Measurements from ENCODE around the gene SEC63. TPM values are rescaled to one million over a fixed set of nuclear protein-coding genes. Genes with fewer than 3 reads are reported as not detected.

SEC63 gene
- polyA plus RNA-seq, 1 experiment: 17.6 TPM

DNA sequence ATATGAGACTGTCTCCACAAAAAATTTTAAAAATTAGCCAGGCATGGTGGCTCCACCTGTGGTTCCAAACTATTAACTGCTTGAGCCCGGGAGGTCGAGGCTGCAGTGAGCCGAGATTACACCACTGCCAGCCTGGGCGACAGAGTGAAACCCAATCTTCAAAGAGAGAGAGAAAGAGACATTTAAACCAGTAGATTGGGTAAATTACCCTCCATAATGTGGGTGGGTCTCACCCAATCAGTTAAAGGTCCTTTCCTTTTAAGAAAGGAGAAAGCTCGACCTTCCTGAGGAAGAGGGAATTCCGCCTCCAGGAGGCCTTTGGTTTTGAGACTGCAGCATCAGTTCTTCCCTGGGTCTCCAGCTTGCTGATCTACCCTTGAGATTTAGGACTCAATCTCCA lies 108.7 kb downstream of the SEC63 start:
- POLR2A ChIA-PET: no interaction called here
- H3K27me3 ChIP-seq (ENCODE audit: control insufficient read depth, insufficient read depth, low read length): peaks cover 7% of the 10 kb centered on the region
- H3K4me3 ChIP-seq (ENCODE audit: low read depth, low read length): no peak overlapping the region
- DNase-seq (ENCODE audit: low read depth): no peak
- H3K36me3 ChIP-seq (ENCODE audit: control insufficient read depth, insufficient read depth, low read length): no peaks in the 10 kb centered on the region
- CTCF ChIA-PET: interaction anchor here (0.6 to 3.9 kb wide), 15 partner anchors 10 to 193 kb away, joined by 3 to 27 read pairs (median 4); no protein-coding TSS in a partner anchor
- no peak for TF ChIP-seq CTCF (IDR thresholded peaks at IDR 0.05; ENCODE audit: insufficient read depth, low read depth, low read length)

DNA sequence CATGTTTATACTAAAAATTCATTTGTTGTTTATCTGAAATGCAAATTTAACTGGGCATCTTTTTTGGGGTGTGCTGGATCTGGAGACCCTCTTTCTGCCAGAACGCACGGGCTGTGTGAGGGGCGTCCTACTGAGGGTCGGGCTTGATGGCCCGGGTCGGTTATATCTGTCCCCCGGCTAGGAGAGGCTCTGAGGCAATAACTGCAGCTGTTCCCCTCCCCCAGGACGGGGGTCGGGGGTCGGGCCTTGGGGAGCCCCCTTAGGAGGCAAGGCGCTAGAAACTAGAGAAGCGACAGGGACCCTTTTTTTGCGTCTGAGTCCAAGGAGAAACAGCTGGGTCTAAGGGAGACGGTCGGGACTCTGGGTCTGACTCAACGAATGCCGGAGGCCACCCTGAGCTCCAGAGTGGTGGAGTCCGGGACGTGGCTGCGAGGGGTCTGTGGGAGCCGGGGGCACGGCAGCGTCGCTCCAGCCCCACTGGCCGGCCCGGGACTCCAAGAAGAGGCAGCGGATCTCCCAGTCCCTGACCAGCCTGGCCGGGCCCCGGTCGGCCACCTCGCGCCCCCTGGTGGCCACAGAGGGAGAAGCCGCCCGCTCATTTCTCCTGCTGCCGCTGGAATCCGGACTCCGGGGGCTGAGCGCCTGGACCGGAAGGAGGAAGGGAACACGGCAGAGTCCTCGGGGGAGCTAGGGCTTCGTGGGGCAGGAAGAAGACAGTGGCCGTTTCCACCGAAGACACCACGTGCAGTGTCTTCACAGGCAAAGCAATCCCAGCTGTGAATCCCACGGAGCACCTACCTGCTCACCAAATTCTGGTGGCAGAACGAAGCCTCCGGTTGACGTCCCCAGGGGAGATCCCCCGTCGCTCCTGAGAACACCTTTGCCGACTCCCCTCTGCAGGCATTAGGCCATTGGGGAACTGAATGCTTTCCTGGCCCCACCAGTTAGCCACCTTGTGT lies 109.9 kb downstream of the SEC63 start:
- H3K36me3 ChIP-seq (ENCODE audit: control insufficient read depth, insufficient read depth, low read length): no peaks in the 10 kb centered on the region
- no peak for DNase-seq (ENCODE audit: low read depth)
- ChIA-PET POLR2A (interaction anchor here (0.6 kb wide), 1 partner anchor 93 kb away, joined by 3 read pairs; no protein-coding TSS in a partner anchor), CTCF (interaction anchor here (0.6 to 3.9 kb wide), 36 partner anchors 8 to 732 kb away, joined by 3 to 27 read pairs (median 4); partner anchors contain the start of genes BEND3 and SCML4)
- peaks cover 7% of the 10 kb centered on the region for H3K27me3 ChIP-seq (ENCODE audit: control insufficient read depth, insufficient read depth, low read length)
- TF ChIP-seq CTCF (IDR thresholded peaks at IDR 0.05; ENCODE audit: insufficient read depth, low read depth, low read length): peak; percentile 97
- peak overlapping the region; percentile 51 for H3K4me3 ChIP-seq (ENCODE audit: low read depth, low read length)

DNA sequence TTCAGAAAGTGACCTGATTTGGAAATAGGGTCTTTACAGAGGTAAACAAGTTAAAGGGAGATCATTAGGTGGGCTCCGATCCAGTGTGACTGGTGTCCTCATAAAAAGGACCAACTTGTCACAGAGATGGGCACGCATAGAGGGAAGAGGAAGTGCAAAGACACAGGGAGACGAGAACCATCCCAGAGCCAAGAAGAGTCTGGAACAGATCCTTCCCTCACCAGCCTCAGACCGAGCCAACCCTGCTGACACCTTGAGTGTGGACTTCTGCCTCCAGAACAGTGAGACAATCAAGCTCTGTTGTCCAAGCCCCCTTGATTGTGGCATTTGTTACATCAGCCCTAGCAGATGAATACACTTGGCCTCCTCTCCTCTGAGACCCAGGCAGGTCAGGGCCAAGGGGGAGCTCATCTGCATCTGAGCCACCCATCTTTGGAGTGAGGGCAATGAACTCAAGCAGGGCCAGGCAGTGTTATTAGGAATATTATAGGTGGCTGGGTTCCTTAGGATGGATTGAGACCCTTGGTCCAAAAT lies 111.7 kb downstream of the SEC63 start:
- ChIA-PET CTCF (interaction anchor here (2.6 to 3.9 kb wide), 5 partner anchors 10 to 173 kb away, joined by 12 to 27 read pairs (median 23); no protein-coding TSS in a partner anchor), POLR2A (no interaction called here)
- Histone ChIP-seq H3K36me3 (ENCODE audit: control insufficient read depth, insufficient read depth, low read length) (no peaks in the 10 kb centered on the region), H3K27me3 (ENCODE audit: control insufficient read depth, insufficient read depth, low read length) (peaks cover 7% of the 10 kb centered on the region), H3K4me3 (ENCODE audit: low read depth, low read length) (no peak overlapping the region)
- DNase-seq (ENCODE audit: low read depth): no peak
- no peak for TF ChIP-seq CTCF (IDR thresholded peaks at IDR 0.05; ENCODE audit: insufficient read depth, low read depth, low read length)

DNA sequence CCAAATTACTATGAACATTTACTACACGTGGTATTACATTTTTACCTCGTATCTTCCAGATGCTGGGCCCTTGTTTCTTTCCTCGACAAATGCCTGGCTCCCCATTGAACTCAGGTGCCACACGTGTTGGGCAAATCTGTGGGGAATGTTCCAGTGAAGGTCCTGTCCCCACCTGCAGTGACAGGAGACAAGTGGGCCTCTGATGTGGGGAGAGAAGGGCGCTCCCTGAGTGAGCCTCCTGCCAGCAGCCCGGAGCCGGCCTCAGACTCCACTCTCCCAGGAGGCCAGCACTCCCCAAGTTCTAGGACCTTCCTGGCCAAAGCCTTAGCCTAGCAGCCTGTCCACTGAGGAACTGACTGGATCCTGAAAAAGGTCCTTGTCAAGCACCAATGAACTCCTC lies 112.2 kb downstream of the SEC63 start:
- ChIA-PET POLR2A (no interaction called here), CTCF (interaction anchor here (2.9 kb wide), 1 partner anchor 166 kb away, joined by 23 read pairs; no protein-coding TSS in a partner anchor)
- Histone ChIP-seq H3K36me3 (ENCODE audit: control insufficient read depth, insufficient read depth, low read length) (no peaks in the 10 kb centered on the region), H3K27me3 (ENCODE audit: control insufficient read depth, insufficient read depth, low read length) (peaks cover 7% of the 10 kb centered on the region), H3K4me3 (ENCODE audit: low read depth, low read length) (no peak overlapping the region)
- DNase-seq (ENCODE audit: low read depth): no peak
- TF ChIP-seq CTCF (IDR thresholded peaks at IDR 0.05; ENCODE audit: insufficient read depth, low read depth, low read length): no peak

DNA sequence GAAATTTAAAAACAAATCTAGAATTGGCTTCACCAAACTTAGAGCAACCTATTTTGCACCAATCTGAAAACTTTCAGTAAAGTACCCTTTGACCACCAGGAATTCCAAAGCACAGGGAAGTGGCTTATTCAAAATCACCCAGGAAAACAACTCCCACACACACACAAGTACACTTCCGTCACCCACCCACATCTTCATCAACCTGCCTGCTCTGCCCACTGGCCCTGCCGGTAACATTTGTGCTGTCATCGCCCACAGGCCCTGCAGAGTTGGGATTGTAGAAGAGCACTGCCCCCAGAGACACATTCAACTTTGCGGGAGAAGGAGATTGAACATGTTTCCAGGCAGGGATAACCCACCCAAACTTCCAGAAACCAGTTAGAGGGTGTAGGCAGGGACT lies 114.6 kb downstream of the SEC63 start:
- H3K27me3 ChIP-seq (ENCODE audit: control insufficient read depth, insufficient read depth, low read length): peaks cover 6% of the 10 kb centered on the region; the same call in 1 of the 2 replicates
- no peaks in the 10 kb centered on the region for H3K36me3 ChIP-seq (ENCODE audit: control insufficient read depth, insufficient read depth, low read length)
- ChIA-PET POLR2A (no interaction called here), CTCF (interaction anchor here (1.6 kb wide), 1 partner anchor 168 kb away, joined by 3 read pairs; no protein-coding TSS in a partner anchor)
- no peak for TF ChIP-seq CTCF (IDR thresholded peaks at IDR 0.05; ENCODE audit: insufficient read depth, low read depth, low read length)
- DNase-seq (ENCODE audit: low read depth): no peak
- no peak overlapping the region for H3K4me3 ChIP-seq (ENCODE audit: low read depth, low read length)
